LNCaP clone FGC (cell line): ENCODE measurements around the gene HIPK4.
"Not testable (repeated sequence)": the region's sequence is repeated elsewhere in the genome, so short reads cannot be mapped to it uniquely, and the experiment has no call there.

Experiments used
- DNase-seq: peaks from one replicate; pipeline ENCODE4 v3.0.0-alpha.2; 2011; ENCODE audit warnings: low read depth
- H3K4me3 ChIP-seq: 2 replicates; pipeline ENCODE4 v1.5.1; 2011; ENCODE audit warnings: mild to moderate bottlenecking, low read depth, low read length, control low read depth
- TF ChIP-seq, protein P1 (sequence below): IDR thresholded peaks from 2 replicates; pipeline ENCODE4 v1.5.1; 2012; ENCODE audit warnings: mild to moderate bottlenecking; ENCODE audit not compliant: control insufficient read depth, insufficient read depth; ENCODE audit errors: extremely low read depth

Gene HIPK4

GRCh38 chr19:40339018-40339728, 50.8 kb downstream of the HIPK4 start:
- no peak overlapping the region for H3K4me3 ChIP-seq
- TF ChIP-seq, protein P1, sequence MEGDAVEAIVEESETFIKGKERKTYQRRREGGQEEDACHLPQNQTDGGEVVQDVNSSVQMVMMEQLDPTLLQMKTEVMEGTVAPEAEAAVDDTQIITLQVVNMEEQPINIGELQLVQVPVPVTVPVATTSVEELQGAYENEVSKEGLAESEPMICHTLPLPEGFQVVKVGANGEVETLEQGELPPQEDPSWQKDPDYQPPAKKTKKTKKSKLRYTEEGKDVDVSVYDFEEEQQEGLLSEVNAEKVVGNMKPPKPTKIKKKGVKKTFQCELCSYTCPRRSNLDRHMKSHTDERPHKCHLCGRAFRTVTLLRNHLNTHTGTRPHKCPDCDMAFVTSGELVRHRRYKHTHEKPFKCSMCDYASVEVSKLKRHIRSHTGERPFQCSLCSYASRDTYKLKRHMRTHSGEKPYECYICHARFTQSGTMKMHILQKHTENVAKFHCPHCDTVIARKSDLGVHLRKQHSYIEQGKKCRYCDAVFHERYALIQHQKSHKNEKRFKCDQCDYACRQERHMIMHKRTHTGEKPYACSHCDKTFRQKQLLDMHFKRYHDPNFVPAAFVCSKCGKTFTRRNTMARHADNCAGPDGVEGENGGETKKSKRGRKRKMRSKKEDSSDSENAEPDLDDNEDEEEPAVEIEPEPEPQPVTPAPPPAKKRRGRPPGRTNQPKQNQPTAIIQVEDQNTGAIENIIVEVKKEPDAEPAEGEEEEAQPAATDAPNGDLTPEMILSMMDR: no peak
- no peak for DNase-seq

DNA sequence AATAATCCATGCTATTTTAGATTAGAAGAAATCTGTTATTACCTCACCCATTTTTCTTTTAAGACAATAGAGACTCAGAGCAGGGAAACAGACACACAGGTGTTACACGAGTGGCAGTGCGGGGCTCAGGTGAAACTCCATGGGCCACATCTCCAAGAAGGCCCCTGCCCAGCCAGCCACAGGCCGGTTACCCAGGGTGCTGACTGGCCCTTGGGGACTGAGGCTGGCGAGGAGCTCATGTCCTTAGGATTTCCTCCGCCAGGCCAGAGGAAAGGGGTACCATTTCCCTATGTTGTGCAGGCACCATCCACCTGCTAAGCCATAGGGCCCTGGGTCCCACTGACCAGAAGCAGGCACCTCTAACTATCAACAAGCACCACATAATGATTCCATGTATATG, 52.4 kb downstream of the HIPK4 start:
- TF ChIP-seq, protein P1: no peak
- no peak overlapping the region for H3K4me3 ChIP-seq
- no peak for DNase-seq

DNA sequence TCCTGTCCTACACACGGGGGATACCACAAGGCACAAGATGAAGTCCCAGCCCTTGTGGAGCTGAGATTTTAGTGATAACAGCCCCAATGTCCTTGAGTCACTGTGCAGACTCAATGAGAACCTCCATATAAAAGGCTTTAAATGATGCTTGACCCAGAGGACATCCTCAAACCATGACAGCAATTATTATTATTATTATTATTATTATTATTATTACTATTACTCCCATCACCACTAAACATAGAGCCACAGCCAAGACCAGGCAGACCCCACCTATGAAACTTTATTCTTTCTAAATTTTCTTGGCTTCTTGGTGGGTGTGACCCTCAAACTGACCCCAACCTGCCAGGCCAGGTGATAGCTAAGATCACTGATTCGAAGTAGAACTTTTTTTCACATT, 52.9 kb downstream of the HIPK4 start:
- no peak overlapping the region for H3K4me3 ChIP-seq
- no peak for DNase-seq
- TF ChIP-seq, protein P1: no peak

DNA sequence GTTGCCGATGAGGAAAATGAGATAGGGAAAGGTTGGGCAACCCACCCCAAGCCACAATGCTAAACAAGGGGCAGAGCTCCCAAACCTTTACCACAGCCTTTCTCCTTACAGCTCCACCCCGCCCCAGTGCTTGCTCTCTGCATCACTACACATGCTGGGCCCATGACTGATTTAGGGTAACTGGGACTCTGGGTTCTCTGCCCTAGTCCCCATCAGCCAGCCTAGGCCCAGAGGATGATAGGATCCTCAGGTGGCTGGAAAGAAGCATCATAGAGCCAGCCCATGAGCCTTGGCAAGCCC, 53.4 kb downstream of the HIPK4 start:
- DNase-seq: no peak
- no peak overlapping the region for H3K4me3 ChIP-seq
- TF ChIP-seq, protein P1: no peak

DNA sequence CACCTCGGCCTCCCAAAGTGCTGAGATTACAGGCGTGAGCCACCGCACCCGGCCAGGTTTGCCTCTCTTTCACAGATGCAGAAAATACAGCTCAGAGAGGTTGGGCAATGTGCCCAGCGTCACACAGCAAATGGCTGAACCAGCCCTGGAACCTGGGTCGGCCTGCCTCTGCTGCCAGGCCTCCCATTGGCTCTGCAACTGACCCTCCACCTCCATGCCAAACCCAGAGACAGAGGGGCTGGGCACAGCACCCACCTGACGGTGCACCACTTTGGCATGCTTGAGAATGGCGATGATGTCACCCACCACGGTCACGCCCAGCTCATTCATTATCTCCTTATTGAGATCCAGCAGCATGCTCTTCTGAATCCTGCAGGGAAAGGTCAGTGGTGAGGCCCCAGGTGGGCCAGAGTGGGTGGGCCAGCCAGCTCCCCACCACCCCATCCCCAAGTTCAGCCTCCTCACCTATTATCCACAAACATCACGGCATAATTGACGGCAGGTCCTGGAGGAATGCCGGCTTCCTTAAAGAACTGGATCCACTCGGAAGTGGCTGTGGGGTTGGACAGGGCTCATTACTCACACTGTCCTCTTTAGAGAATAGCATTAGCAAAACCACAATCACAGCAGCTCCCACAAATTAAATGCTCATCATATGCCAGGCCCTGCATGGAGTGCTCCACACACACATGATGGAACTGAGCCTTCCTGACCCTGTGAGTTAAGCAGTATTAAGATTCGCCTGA, 54.0 kb downstream of the HIPK4 start:
- TF ChIP-seq, protein P1: no peak
- DNase-seq: no peak
- no peak overlapping the region for H3K4me3 ChIP-seq

DNA sequence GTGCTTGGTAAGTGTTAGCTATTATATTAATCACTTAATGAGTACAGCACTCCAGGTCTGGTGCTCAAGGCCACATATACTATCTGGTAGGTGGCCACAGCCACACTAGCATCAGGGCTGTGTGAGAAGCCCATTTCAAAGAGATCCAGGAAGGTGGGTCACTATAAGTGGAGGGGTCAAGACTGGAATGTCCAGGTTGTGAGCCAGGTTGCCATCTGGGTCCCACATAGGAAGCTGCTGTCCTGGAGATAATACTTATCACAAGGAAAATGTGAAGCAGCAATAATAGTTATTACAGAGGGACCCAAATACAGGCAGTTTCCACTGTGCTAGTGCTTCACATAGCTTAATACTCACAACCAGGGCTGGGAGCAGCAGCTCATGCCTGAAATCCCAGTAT, 54.9 kb downstream of the HIPK4 start:
- TF ChIP-seq, protein P1: no peak
- DNase-seq: no peak
- H3K4me3 ChIP-seq: no peak overlapping the region

GRCh38 chr19:40333083-40333482, 56.9 kb downstream of the HIPK4 start:
- not testable (repeated sequence) for DNase-seq

More at GRCh38 chr19:40333083-40333482, 56.9 kb downstream of the HIPK4 start:
- not testable (repeated sequence) for H3K4me3 ChIP-seq
